B cell (primary cell): ENCODE data around the gene ANKRD34A. TPM values are rescaled to one million over a fixed set of nuclear protein-coding genes. Genes with fewer than 3 reads are reported as not detected.

Source experiments
- ATAC-seq: fragments of 200-7000 bp; cut with Tn5 transposase; one replicate; pipeline ENCODE4 v1.10.0; 2021; ENCODE audit warnings: low read depth, mild to moderate bottlenecking, moderate number of reproducible peaks, moderate library complexity
- CTCF ChIA-PET: fragments of 350-600 bp; sonication (Branson Sonifier 250); formaldehyde crosslinking; loops from one replicate; lab custom pipeline; 2021; ENCODE audit warnings: antibody characterized with exemption, inconsistent platforms; lab: Charles Lee
- POLR2A ChIA-PET: fragments of 350-600 bp; sonication (Branson Sonifier 250); formaldehyde crosslinking; loops from one replicate; lab custom pipeline; 2021; ENCODE audit warnings: antibody characterized with exemption; lab: Charles Lee
- DNase-seq: peaks from one replicate; pipeline ENCODE4 v3.0.0; 2013
- H2AFZ ChIP-seq: 2 replicates; pipeline ENCODE4 v1.6.1; 2012; ENCODE audit warnings: mild to moderate bottlenecking, low read depth, low read length; ENCODE audit not compliant: insufficient read depth, poor library complexity, severe bottlenecking
- H3K27ac ChIP-seq, 2 donors: 1 replicate in 1 of 2; 2 replicates in 1 of 2; pipeline ENCODE4 v1.5.1; 2012 to 2013; ENCODE audit warnings: low read length in 2 of 2, mild to moderate bottlenecking in 2 of 2, moderate library complexity in 1 of 2
- H3K27me3 ChIP-seq, 4 experiments: fragments of 200-600 bp in 1 of 4; sonication (generic) in 1 of 4; replicated peaks in 1 of 4; 1 replicate in 2 of 4; 2 replicates in 2 of 4; pipeline versions ENCODE4 v1.6.1 to v1.7.0; 2013 to 2016; ENCODE audit warnings: low read length in 3 of 4, mild to moderate bottlenecking in 2 of 4, mixed read lengths in 1 of 4, moderate library complexity in 1 of 4; ENCODE audit not compliant: insufficient read depth in 4 of 4, control insufficient read depth in 3 of 4; ENCODE audit errors: control extremely low read depth in 1 of 4
- H3K36me3 ChIP-seq, 2 experiments: replicated peaks in 1 of 2; 1 replicate in 1 of 2; 2 replicates in 1 of 2; pipeline versions ENCODE4 v1.6.1 to v1.7.1; 2013; ENCODE audit warnings: low read length in 1 of 2; ENCODE audit not compliant: insufficient read depth in 2 of 2, control insufficient read depth in 1 of 2; ENCODE audit errors: control extremely low read depth in 1 of 2, extremely low read depth in 1 of 2
- H3K4me1 ChIP-seq, 2 donors: fragments of 200-600 bp in 1 of 2; sonication (generic) in 1 of 2; 1 replicate in 1 of 2; 2 replicates in 1 of 2; pipeline versions ENCODE4 v1.5.1 to v1.6.1; 2013 to 2017; ENCODE audit warnings: low read length in 2 of 2; ENCODE audit not compliant: control insufficient read depth in 2 of 2, insufficient read depth in 2 of 2
- H3K4me2 ChIP-seq: replicated peaks from 2 replicates; pipeline ENCODE3; 2012; ENCODE audit warnings: mild to moderate bottlenecking, low read depth, low read length; ENCODE audit not compliant: poor library complexity, severe bottlenecking
- H3K4me3 ChIP-seq, 5 experiments: fragments of 200-600 bp in 1 of 5; sonication (generic) in 1 of 5; 1 replicate in 3 of 5; 2 replicates in 2 of 5; pipeline versions ENCODE4 v1.5.1 to v1.7.0; 2011 to 2016; ENCODE audit warnings: low read length in 4 of 5, mild to moderate bottlenecking in 4 of 5, low read depth in 2 of 5, control low read depth in 1 of 5, moderate library complexity in 1 of 5; ENCODE audit not compliant: insufficient read depth in 1 of 5; ENCODE audit errors: control extremely low read depth in 1 of 5, extremely low read depth in 1 of 5
- H3K79me2 ChIP-seq: fragments of 200-600 bp; sonication (generic); one replicate; pipeline ENCODE4 v1.6.0; 2016; ENCODE audit warnings: low read length; ENCODE audit not compliant: control insufficient read depth, insufficient read depth
- H3K9ac ChIP-seq: fragments of 200-600 bp; sonication (generic); 2 replicates; pipeline ENCODE4 v1.6.1; 2017; ENCODE audit warnings: mild to moderate bottlenecking, low read length, moderate library complexity
- H3K9me3 ChIP-seq, 3 donors: one replicate each; pipeline versions ENCODE4 v1.6.1 to v1.7.1; 2013; ENCODE audit warnings: low read length in 2 of 3; ENCODE audit not compliant: control insufficient read depth in 2 of 3, insufficient read depth in 1 of 3; ENCODE audit errors: control extremely low read depth in 1 of 3
- H4K20me1 ChIP-seq: 2 replicates; pipeline ENCODE4 v1.6.0; 2012; ENCODE audit warnings: mild to moderate bottlenecking, low read length; ENCODE audit not compliant: insufficient read depth, control insufficient read depth, poor library complexity, severe bottlenecking
- H3K27ac Mint-ChIP-seq: one replicate; pipeline ENCODE4 v1.8.0; 2021; ENCODE audit warnings: mixed read lengths
- H3K27me3 Mint-ChIP-seq: one replicate; pipeline ENCODE4 v1.8.0; 2021; ENCODE audit warnings: mixed read lengths
- H3K4me1 Mint-ChIP-seq: one replicate; pipeline ENCODE4 v1.8.0; 2021; ENCODE audit warnings: mixed read lengths
- H3K4me3 Mint-ChIP-seq: one replicate; pipeline ENCODE4 v1.8.0; 2021; ENCODE audit warnings: mixed read lengths
- H3K9me3 Mint-ChIP-seq: one replicate; pipeline ENCODE4 v1.8.0; 2022; ENCODE audit warnings: mixed read lengths; ENCODE audit not compliant: insufficient read depth
- CTCF ChIP-seq: fragments of 200-600 bp; IDR thresholded peaks from one replicate; pipeline ENCODE4 v1.8.0; 2022; ENCODE audit warnings: antibody characterized with exemption, mild to moderate bottlenecking
- EZH2 ChIP-seq: IDR thresholded peaks from 2 replicates; pipeline ENCODE4 v1.6.1; 2012; ENCODE audit warnings: borderline replicate concordance, low read depth, mild to moderate bottlenecking, moderate library complexity, low read length; ENCODE audit not compliant: insufficient read depth, poor library complexity, severe bottlenecking
- WGBS: methylation state at CpG from one replicate; pipeline ENCODE4 v1.1.5; 2013; ENCODE audit warnings: missing lambda C conversion rate; ENCODE audit not compliant: insufficient coverage; 5-methylcytosine and 5-hydroxymethylcytosine counted together
- intact Hi-C: fragments of 100-400 bp; cut with micrococcal nuclease; formaldehyde crosslinking; loops from one replicate; pipeline ENCODE4 v1.10.0; 2022
- polyA plus RNA-seq: library from polyadenylated mRNA; depleted of rRNA; stranded (reverse); fragments of >200 nt; gene quantifications from 2 replicates; pipeline ENCODE4 v1.2.3, GENCODE V29; 2012
- total RNA-seq, 2 donors: library from RNA; stranded (reverse); fragments of 120-200 nt in 1 of 2; gene quantifications; 1 replicate in 1 of 2; 2 replicates in 1 of 2; pipeline versions ENCODE4 v1.2.3 to v1.2.4, GENCODE V29; 2013 to 2022

ANKRD34A gene
- total and polyA plus RNA-seq, 2 donors (not counting 1 experiment from before 2014, with no cell fraction given): 0.86 to 1.8 TPM

DNA sequence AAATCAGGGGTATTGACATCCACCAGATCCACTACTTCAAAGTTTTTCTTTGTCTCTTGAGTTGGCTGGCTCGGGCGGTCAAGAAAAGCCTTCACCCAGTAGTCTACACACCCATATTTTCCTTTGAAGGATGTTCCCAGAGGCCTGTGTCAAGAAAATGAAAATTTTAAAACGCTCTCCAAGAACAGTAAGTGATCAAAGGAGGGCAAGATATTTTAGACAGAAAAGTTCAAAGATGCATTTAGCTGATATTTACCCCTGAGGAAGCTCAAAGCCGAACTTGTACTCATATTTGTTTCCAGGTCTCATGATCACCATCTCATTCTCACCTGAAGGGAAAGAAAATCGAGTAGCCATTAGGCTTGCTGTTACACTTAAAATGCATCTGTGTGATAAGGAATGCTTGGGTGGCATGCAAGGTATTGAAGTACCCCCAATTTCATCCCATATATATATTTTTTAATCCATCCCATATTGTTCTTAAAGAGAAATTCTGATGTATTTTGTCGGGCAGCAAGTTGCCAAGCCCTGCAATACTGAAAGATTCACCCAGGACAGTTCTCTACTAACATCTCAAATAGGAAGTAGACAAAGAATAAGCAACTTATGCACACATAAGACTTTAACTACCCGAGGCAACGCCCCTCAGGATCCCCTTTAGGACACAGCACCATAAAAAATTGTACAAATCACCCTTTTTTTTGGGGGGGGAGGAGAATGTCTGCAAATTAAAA, 30.9 kb upstream of the ANKRD34A start:
- Histone ChIP-seq H3K36me3 (peaks cover 12 to 40% of the 10 kb centered on the region in 2 experiments), H3K4me2 (peak overlapping the region; percentile 80), H3K4me3 (peak overlapping the region; percentile 81 to 100 (median 95)), H4K20me1 (peaks cover 39% of the 10 kb centered on the region), H3K27me3 (no peaks in the 10 kb centered on the region), H3K79me2 (peaks cover 46% of the 10 kb centered on the region), H3K4me1 (peaks cover 54 to 67% of the 10 kb centered on the region in 2 donors), H3K9me3 (no peaks in the 10 kb centered on the region), H2AFZ (no peak overlapping the region), H3K27ac (peak overlapping the region; percentile 82 to 96), H3K9ac (peak overlapping the region; percentile 81)
- intact Hi-C loops: loop anchor here (5.0 kb wide), 1 partner anchor 138 kb away; the partner anchor contains the start of gene PIAS3
- Mint-ChIP-seq H3K4me3 (peak overlapping the region; percentile 95), H3K27ac (peak overlapping the region; percentile 100), H3K27me3 (no peaks in the 10 kb centered on the region), H3K4me1 (peaks cover 80% of the 10 kb centered on the region), H3K9me3 (no peaks in the 10 kb centered on the region)
- TF ChIP-seq CTCF: no peak
- no peak for TF ChIP-seq EZH2
- WGBS: 0% methylated on average over 1 of the region's 8 CpGs
- DNase-seq (peak; percentile 15), ATAC-seq (no peak)
- POLR2A ChIA-PET: interaction anchor here (0.7 to 12.1 kb wide), 4 partner anchors 9 to 16 kb away, joined by 3 to 131 read pairs (median 24); no protein-coding TSS in a partner anchor
- CTCF ChIA-PET: interaction anchor here (1.8 to 14.8 kb wide), 3 partner anchors 14 to 37 kb away, joined by 5 to 207 read pairs (median 135); partner anchors contain the start of gene LIX1L
